ENCODE results near the gene LYAR.

- TF ChIP-seq RAD21 (IDR thresholded peaks at IDR 0.05; ENCODE audit: low read length) (no peak), MEF2A (IDR thresholded peaks at IDR 0.05; ENCODE audit: borderline replicate concordance, low read depth) (no peak), SMC3 (IDR thresholded peaks at IDR 0.05; ENCODE audit: low read depth, low read length) (no peak), YY1 (IDR thresholded peaks at IDR 0.05; ENCODE audit: low read depth) (no peak), TCF12 (IDR thresholded peaks at IDR 0.05) (no peak), TAF1 (IDR thresholded peaks at IDR 0.05; ENCODE audit: borderline replicate concordance, low read depth, low read length) (no peak), POLR2AphosphoS5 (IDR thresholded peaks at IDR 0.05; ENCODE audit: low read depth, low read length) (no peak), MAX (IDR thresholded peaks at IDR 0.05; ENCODE audit: low read depth) (no peak), JUND (IDR thresholded peaks at IDR 0.05) (no peak), USF1 (IDR thresholded peaks at IDR 0.05; ENCODE audit: borderline replicate concordance, low read depth) (no peak), MXI1 (IDR thresholded peaks at IDR 0.05; ENCODE audit: low read depth, low read length) (no peak), USF2 (IDR thresholded peaks at IDR 0.05; ENCODE audit: borderline replicate concordance, low read depth, low read length) (no peak)
- TF ChIP-seq, protein P1, sequence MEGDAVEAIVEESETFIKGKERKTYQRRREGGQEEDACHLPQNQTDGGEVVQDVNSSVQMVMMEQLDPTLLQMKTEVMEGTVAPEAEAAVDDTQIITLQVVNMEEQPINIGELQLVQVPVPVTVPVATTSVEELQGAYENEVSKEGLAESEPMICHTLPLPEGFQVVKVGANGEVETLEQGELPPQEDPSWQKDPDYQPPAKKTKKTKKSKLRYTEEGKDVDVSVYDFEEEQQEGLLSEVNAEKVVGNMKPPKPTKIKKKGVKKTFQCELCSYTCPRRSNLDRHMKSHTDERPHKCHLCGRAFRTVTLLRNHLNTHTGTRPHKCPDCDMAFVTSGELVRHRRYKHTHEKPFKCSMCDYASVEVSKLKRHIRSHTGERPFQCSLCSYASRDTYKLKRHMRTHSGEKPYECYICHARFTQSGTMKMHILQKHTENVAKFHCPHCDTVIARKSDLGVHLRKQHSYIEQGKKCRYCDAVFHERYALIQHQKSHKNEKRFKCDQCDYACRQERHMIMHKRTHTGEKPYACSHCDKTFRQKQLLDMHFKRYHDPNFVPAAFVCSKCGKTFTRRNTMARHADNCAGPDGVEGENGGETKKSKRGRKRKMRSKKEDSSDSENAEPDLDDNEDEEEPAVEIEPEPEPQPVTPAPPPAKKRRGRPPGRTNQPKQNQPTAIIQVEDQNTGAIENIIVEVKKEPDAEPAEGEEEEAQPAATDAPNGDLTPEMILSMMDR (IDR thresholded peaks at IDR 0.05) = no peak
- TF ChIP-seq, protein P2, sequence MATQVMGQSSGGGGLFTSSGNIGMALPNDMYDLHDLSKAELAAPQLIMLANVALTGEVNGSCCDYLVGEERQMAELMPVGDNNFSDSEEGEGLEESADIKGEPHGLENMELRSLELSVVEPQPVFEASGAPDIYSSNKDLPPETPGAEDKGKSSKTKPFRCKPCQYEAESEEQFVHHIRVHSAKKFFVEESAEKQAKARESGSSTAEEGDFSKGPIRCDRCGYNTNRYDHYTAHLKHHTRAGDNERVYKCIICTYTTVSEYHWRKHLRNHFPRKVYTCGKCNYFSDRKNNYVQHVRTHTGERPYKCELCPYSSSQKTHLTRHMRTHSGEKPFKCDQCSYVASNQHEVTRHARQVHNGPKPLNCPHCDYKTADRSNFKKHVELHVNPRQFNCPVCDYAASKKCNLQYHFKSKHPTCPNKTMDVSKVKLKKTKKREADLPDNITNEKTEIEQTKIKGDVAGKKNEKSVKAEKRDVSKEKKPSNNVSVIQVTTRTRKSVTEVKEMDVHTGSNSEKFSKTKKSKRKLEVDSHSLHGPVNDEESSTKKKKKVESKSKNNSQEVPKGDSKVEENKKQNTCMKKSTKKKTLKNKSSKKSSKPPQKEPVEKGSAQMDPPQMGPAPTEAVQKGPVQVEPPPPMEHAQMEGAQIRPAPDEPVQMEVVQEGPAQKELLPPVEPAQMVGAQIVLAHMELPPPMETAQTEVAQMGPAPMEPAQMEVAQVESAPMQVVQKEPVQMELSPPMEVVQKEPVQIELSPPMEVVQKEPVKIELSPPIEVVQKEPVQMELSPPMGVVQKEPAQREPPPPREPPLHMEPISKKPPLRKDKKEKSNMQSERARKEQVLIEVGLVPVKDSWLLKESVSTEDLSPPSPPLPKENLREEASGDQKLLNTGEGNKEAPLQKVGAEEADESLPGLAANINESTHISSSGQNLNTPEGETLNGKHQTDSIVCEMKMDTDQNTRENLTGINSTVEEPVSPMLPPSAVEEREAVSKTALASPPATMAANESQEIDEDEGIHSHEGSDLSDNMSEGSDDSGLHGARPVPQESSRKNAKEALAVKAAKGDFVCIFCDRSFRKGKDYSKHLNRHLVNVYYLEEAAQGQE (IDR thresholded peaks at IDR 0.05; ENCODE audit: low read depth, low read length) = no peak
Measured at GRCh38 chr4:4296283-4296846, 6.4 kb upstream of the LYAR start.

Measured in SK-N-SH (cell line).